Astrocyte (in vitro differentiated cells and primary cell): ENCODE results near the gene GNB1.

Experiments
- EZH2 ChIP-seq: IDR thresholded peaks from 2 replicates; pipeline ENCODE4 v1.6.1; 2012; ENCODE audit warnings: mild to moderate bottlenecking, low read length, inconsistent platforms; ENCODE audit not compliant: insufficient read depth
- TF ChIP-seq, protein P1 (sequence below): IDR thresholded peaks from 2 replicates; pipeline ENCODE4 v1.5.1; 2011; ENCODE audit warnings: low read depth, mild to moderate bottlenecking, inconsistent platforms, low read length, moderate library complexity; ENCODE audit not compliant: insufficient read depth

DNA sequence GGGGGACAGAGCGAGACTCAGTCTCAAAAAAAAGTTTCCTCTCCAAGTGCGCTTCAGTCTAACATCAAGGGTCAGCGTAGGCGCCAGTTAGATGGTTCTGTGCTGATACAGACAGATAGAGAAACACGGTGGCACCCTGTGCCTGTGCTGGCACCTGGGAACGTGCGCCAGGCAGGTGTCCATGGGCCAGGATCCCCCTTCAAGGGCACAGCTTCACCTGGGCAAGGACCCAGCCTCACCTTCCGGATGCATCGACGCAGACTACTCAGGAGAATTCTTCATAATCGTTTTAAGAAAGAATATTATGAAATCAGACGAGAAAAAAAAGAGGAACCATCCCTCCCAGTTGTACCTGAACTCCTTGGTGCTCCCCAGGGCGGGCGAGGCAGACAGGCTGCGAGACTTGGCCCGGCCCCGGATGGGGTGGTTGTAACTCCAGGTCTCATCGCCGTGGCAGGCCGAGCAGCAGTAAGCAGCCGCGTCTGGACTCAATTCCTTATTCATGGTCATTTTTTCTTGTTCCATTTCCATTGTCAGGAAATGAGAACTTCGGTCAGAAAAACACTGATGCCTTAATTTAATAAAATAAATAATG is 125.9 kb downstream of the GNB1 start:
- TF ChIP-seq, protein P1, sequence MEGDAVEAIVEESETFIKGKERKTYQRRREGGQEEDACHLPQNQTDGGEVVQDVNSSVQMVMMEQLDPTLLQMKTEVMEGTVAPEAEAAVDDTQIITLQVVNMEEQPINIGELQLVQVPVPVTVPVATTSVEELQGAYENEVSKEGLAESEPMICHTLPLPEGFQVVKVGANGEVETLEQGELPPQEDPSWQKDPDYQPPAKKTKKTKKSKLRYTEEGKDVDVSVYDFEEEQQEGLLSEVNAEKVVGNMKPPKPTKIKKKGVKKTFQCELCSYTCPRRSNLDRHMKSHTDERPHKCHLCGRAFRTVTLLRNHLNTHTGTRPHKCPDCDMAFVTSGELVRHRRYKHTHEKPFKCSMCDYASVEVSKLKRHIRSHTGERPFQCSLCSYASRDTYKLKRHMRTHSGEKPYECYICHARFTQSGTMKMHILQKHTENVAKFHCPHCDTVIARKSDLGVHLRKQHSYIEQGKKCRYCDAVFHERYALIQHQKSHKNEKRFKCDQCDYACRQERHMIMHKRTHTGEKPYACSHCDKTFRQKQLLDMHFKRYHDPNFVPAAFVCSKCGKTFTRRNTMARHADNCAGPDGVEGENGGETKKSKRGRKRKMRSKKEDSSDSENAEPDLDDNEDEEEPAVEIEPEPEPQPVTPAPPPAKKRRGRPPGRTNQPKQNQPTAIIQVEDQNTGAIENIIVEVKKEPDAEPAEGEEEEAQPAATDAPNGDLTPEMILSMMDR = no peak
- TF ChIP-seq EZH2 = no peak
